Measurements from ENCODE around the gene MCM6.
"Not testable (repeated sequence)": the region's sequence is repeated elsewhere in the genome, so short reads cannot be mapped to it uniquely, and the experiment has no call there.

The MCM6 gene

DNA sequence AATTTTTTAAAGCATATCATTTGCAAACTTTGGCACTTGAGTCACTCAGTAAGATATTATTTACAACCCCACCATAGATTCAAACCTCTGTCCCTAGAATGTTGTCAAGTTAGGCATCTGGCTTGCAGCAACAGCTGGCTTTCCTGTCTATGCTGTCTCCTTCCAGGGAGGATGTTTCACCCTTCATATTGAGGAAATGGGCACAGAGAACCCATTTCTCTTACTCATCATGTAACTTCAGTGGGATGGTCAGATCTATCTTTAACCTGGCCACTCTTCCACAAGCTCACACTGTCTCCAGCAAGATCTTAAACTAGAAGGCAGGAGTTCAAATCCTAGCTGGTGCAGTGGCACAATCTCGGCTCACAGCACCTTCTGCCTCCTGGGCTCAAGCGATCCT lies 55.1 kb downstream of the MCM6 start:
- no peak for DNase-seq

DNA sequence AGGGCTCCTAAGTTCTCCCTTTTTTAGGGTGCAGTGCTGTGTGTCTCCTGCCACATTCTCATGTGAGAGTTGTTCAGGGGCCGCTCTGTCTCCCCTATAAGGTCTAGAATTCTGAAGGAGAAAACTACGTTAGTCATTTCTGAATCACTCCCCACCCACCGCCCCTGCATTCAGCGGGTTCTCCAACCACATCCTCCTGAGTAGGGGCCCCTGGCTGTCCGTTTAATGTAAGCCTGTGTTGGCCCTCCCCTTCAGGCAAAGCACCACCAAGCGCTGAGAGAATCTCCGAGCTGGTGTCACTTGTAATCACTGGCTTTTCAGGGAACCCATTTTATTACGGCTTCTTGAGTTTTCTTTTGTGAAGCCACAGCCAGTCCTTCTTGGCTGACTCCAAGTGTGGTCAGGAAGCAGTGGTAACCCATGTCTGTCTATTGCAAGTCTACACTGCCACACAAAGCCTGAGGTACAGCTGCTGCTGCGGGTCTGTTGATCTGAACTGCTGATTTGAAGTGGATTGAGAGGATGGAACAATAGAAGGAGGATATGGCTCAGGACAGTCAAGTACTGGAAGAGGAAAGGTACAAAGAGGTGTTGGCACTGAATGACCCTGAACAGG lies 56.1 kb downstream of the MCM6 start:
- no peak for DNase-seq

DNA sequence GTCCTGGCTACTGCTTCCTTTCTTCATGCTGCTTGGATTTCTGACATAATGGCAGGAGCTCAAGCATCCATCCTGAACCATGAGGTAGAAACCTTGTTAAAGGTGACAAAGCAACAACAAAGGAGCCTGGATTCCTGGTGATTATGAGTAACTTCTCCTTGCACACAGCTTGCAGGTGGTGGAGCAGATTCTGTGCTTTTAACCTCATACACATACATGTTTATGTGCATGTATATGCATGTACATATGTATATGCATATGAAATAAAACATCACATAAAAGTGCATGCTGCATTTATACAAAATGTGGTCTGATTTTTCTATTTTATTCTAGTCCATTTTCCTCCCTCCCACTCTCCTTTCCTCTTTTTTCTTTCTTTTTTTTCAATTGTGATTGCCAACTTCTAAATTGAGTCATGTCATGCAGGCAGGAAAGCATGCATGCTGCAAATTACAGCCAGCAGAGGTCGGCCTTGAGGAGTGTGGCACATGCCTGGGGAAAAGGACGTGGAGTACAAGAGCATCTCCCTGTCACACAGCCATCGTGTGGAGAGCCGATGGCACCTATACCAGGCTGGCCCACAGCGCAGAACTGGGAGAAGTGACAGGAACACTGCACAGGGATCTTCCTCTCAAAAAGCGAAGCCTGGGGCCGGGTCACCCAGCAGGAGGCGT lies 57.2 kb downstream of the MCM6 start:
- no peak for DNase-seq

DNA sequence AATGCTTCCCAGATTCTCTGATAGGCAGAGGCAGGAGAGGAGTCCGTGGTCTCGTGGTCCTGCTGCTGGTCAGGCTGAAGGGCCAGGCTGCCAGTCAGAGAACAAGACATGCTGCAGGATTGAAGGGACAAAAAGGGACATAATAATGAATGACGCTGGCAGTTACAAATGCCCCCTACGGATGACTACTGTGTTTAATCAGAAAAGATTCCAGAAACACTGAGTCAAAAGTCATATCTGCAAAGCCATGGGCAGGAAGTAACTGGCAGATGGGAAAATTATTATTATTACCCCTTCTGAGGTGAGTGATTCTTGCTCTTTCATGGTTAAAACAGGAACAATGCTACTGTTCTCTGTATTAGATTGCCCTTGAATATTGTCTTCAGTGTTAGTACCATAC lies 58.3 kb downstream of the MCM6 start:
- DNase-seq, result no peak

DNA sequence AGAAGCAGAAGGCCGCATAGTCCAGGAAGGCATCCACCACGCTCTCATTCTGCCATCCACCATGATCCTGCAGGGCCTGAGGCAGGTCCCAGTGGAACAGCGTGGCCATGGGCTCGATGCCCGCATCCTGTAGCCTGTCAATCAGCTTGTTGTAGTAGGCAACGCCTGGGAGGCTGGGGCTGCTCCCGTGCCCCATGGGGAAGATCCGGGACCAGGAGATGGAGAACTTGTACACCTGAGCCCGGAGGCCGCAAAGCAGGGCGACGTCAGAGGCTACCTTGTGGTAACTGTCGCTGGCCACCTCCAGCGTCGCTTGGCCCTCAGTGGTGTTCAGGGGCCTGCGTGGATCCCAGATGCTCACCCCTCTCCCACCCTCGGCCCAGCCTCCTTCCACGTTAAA lies 58.8 kb downstream of the MCM6 start:
- no peak for DNase-seq

DNA sequence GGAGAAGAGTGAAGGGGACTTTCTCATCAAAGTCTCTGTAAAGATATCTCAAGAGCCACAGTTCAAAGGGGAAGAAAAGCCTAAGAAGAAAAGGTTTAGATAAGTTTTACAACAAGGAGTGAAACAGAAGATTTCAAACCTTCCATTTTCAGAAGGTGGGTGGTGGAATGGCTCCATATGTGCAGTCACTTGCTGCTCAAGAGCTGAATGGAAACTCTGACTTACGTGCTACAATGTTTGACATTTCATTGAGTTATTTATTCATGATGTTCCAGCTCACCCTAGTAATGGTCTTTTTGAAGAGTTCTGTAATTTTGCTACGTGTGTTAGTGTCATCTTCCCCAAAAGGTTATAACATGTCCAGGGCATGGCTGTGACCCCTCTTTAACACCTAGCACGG lies 61.0 kb downstream of the MCM6 start:
- no peak for DNase-seq

DNA sequence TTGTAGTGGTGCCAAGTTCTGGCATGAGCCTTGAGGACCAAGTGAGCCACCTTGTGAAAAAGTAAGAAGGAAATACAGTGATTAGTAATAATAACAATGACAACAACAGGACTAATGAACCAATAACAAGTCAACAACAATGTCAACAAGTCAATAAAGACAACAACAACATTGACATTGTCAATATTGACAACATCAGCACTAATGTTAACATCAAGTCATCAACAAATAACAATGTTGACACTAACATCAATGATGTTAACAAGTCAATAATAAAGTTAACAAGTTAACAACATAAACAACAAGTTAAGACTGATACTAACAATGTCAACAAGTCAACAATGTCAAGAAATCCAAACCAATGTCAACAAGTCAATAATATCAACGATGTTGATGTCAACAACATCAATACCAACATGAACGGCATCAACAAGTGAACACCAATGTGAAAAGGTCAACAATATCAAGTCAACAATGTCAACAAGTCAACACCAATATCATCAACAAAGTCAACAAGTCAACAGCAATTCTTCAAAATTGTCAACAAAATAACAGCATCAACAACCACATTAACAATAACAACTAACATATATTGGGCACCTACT lies 63.2 kb downstream of the MCM6 start:
- no peak for DNase-seq

DNA sequence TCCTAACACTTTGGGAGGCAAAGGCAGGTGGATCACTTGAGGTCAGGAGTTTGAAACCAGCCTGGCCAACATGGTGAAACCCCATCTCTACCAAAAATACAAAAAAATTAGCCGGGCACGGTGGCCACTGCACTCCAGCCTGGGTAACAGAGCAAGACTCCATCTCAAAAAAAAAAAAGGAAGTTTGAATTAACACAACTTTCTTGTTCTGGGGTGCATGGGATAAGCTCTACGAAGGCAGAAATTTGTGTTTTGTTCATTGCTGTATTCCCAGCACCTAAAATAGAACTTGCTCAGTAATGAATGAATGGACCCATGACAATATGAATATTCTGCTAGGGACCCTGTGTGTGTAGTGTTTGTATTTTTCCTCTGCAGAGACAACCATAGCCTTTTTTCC lies 68.4 kb downstream of the MCM6 start:
- DNase-seq, result not testable (repeated sequence)

DNA sequence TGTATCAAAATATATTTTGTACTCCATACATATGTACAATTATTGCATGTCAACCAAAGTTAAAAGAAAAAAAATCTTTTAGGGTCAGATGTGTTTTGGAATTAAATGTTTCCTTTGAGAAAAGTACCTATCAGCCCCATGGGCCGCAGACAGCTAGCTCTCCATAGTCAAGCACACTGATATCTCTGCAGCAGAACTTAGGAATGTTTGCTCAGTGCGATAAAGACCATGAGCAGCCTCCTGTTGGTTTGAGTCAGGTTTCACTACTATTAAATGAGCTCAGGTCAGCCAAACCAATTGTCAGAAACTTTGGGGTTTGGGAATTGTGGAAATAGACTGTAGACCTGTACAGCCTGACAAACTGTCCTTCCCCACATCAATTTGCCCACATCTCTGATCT lies 73.0 kb downstream of the MCM6 start:
- DNase-seq, result no peak

DNA sequence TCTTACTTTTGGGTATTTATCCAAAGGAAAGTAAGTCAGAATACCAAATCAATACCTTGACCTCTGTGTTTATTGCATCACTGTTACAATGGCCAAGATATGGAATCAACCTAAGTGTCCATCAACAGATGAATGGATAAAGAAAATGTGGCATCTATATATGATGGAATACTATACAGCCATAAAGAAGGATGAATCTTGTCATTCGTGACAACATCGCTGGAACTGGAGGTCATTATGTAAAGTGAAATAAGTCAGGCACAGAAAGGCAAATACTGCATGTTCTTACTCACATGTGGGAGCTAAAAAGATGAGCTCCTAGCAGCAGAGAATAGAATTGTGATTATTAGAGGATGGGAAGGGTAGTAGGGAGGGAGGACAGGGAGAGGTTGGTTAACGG lies 73.9 kb downstream of the MCM6 start:
- no peak for DNase-seq

DNA sequence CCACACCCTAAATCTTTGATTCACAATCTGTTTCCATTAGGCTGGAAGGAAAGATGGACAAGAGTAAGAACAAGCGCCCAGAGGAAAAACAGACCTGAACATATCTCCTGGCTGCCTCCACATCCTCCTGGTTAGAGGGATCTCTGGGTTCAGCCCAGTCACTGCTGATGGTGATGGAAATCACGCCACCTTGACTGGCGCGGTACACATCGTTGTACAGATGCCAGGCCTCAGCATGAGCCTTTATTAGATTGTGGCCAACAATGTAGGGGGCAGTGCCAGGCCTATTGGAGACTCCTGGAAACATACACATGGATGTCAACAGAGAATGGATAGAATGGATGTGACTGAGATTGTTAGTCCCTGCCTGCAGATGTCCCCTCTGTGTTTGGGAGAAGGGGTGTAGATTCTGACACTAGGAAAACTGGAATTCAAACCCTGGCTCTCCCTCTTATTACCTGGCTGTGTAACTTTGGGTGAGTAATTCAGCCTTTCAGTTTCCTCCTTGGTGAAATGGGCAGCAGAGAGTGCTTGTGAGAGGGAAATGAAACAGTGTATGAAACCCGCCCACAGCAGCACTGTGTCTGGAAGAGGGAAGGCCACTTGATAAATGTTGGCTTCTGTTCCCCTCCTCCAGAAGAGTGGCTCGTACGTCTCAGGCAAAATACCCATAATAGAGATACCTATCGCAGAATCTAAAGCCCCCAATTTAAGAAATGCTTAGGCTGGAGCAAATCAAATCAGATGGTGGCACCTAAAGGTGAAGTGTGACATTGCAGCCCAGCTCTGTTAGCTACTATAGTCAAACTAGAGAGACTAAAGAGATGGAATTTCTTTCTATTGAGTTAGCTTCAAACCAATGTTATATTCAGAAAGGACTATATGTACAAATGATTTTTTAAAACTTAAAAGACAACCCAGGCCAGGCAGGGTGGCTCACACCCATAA lies 75.5 kb downstream of the MCM6 start:
- no peak for DNase-seq

DNA sequence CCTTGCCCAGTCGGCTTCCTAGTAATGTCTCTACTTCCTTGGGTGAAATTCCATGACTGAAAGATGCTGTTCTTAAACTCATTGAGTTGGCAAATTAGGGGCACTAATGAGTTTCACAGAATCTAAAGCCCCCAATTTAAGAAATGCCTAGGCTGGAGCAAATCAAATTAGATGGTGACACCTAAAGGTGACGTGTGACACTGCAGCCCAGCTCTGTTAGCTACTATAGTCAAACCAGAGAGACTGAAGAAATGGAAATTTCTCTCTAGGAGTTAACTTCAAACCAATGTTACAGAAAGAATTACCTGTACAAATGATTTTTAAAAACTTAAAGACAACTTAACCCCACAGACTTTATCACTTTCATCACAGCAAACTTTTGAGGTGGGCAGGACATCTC lies 76.5 kb downstream of the MCM6 start:
- no peak for DNase-seq

DNA sequence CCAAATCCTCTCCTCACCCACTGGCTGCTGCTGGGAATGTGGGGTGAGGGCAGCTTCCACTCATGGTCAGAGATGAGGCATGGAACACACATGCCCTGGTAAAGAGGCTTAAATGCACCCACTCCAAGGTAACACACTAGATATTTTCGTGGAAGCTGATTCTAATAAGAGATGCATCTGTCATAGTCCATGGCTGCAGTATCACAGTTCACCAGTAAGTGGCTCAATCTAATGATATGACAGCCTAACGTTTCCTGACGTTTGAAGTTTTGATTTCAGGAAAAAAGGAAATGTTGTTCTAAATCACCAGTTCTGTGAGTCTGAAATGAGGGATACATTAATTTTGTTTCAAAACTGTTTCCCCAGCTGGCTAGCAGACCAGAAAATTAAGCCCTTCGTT lies 77.5 kb downstream of the MCM6 start:
- no peak for DNase-seq

DNA sequence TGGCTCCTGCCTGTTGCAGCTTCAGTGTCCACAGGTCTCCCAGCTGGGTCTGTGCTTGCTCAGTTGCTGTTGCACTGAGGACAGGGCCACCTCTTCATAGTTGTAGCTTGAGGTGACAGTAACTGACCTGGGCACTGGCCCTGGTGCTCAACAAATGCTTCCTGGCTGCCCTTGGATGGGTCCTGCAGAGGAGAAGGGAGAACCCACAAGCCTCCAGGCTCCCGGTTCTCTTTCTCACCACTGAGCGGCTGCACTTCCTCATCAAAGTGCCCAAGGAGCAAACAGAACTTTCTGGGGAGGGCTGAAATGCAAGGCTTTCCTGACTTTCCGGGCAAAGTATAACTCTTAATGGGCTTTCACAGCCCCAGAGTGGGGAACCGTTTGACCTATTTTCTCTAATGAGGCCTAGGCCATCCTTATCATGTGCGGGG lies 78.0 kb downstream of the MCM6 start:
- DNase-seq, result no peak

DNA sequence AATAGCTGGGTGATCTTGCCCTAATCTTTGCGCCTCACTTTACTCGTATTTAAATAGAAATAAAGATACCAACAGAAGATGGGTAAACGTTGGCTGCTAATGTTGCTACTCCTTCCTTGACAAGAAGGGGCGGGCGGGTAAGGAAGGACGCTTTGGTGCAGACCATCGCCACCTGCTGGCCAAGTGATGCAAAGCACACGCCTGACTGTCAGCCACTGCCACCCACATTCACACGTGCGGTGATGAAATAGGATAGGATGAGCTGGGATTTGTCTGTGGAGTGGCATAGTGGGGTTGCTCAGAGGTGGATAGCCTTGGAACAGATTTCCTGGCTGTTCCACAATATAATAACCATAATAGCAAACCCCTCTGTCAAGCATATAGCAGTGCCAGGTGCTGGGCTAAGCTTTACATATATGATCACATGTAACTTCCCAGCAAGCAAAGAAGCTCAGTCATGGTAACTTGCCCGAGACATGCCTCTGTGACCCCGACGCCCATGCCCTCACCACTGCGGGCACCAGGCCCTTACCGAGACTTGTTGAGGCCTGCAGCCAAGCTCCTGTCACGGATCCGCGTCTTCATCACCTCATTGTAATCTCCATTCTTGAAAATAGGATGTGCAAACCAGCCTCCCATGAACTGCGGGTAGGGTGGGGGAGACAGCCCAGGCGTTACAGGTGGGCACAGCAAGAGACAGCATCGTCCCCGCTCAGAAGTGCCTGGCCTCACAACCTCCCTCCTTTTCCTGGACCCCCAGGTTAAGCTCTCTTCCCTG lies 78.6 kb downstream of the MCM6 start:
- peak in 31 of 56 donors; percentile 3 to 58 (median 22) for DNase-seq

DNA sequence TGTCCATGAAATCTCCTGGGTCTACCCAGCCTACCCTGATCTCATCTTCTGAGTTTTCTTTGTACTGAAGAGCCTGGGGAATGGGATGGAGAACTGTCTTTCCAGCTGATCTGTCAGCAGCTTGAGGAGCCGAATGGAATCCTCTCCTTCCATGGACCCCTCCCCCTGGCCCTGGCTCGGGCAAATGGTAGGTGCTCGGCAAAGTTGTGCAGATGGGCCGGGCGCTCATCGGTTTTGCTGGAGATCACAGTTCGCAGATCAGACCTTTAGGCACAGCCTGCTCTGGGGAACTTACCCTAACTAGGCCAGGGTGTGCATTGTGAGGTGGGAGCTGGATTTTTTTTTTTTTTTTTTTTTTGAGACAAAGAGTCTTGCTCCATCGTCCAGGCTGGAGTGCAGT lies 79.6 kb downstream of the MCM6 start:
- no peak for DNase-seq

DNA sequence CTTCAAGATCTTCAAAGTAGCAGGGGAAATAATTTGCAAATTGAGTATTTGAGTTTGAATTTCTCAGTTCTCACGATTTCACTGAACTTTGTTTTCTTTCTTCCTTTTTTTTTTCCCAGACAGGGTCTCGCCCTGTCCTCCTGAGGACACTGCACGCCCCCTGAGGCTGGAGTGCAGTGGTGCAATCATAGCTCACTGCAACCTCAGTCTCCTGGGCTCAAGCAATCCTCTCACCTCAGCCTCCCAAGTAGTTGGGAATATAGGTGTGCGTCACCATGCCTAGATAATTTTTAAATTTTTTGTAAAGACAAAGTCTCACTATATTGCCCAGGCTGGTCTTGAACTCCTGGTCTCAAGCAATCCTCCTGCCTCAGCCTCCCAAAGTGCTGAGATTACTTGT lies 80.6 kb downstream of the MCM6 start:
- DNase-seq, result not testable (repeated sequence)

DNA sequence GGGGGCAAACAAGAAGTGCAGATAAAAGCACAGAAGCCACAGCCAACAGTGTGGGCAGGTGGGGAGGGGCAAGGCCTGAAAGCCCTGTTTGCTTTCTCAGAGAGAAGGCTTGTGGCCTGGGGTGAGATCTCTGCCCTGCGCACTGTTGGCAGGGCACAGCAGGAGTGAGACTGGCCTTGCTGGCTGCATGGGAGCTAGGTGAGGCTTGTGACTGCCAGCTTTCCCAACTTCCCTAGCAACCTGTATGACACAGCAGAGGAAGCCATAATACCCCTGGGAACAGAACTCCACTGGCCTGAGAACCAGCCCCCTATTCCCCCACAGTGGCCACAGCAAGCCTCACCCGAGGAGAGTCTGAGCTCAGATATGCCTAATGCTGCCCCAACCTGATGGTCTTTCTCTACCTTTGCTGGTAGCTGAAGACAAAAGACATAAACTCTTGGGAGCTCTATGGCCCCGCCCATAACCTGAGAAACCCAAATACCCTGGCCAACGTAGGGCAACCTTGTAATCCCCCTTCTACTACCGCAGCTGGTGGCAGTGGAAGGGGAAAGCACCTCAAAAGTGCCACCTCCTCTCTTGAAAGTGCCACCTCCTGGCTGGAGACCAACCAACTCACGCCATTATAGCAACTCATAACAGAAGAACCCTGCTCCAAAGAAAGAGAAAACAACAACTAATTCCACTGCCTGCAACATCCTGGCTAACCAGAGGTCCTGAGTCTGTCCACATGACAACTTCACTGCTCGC lies 83.7 kb downstream of the MCM6 start:
- DNase-seq, result no peak

DNA sequence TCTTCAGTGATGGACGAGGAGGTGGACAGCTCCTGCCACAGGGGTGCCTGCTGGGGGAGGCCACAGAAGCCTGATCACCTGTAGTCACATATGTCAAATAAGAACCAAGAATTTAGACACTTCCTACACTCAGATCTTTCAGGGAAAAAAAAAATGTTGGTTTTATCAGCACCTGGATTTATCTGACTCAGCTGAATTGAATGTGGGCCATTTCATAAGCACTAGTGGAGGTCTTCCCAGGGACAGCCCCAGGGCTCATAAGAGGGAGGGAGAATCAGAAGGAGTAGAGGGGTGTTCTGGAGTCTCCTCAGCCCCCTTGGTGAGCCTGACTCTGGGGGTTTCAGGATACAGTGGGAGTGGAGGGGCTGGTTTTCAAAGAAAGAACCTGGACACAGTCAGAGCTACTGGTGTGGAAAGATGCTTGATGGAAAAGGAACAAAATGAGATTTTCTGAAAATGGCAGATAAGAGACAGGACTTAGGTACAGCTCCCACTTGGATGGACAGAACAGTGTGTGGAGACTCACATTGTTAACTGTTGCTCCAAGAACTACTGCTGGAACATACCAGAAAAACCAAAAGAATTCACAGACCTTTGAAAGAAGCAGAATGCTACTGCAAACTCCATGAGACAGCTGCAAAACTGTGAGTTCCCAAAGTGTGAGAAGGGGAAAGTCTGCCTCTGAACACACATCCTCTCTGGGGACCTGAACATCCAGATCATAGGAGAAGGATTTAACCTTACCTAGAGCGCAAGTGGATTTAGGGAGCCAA lies 84.6 kb downstream of the MCM6 start:
- no peak for DNase-seq

DNA sequence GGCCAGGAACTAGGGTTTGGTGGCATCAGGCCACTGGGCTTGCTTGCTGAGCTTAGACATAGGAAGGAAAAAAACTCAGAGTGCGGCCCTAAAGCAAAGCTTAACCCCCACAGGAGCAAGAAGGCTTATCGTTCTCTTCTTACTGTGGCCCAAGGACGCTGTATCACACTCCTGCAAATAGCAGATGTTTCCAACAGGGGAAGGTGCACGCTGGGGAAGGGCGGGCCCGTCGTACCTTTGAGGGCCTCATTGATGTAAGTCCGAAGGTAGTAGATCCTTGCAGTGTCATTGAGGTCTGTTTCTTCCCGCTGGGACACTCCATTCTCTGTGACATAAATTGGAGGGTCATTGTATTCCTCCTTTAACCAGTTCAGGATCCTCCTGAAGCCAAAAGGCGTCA lies 85.8 kb downstream of the MCM6 start:
- DNase-seq, result no peak
